NB4 (cell line): ENCODE data around the gene GCNT4.

Experiments used
- POLR2A ChIP-seq: IDR thresholded peaks from 2 replicates; pipeline ENCODE4 v1.6.1; 2011; ENCODE audit warnings: mild to moderate bottlenecking; ENCODE audit not compliant: insufficient read length; ENCODE audit errors: extremely low read depth
- TF ChIP-seq, protein P1 (sequence below): IDR thresholded peaks from one replicate; pipeline ENCODE4 v1.5.1; 2012; ENCODE audit warnings: low read depth, low read length

DNA sequence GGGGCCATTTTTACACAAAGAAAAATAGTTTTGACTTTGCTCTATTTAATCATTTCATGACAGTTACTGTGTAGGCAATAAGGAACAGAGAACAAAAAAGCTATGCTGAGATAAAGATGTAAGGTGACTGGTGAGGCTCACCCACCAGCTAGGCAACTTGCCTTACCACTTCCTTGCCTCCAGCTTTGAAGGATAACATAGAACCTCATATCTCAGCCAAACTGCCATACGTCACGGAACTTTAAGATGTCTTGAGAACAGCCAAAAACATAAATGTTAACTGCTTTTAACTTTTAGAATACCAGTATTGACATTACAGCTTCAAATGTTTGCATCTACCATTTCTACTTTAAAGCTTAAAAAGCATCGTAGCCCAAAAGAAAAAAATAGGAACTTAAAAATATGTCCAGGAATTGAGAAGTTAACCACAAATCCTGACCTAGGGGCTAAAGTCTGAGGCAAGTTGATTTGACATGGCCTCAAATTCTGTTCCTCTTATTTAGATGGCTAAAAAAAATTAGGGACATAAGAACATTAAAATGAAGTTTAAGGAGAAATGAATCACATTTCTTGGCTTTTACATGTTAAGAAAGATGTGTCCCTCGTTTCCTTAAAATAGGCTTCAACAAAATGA, 7.7 kb upstream of the GCNT4 start:
- no peak for TF ChIP-seq POLR2A
- TF ChIP-seq, protein P1, sequence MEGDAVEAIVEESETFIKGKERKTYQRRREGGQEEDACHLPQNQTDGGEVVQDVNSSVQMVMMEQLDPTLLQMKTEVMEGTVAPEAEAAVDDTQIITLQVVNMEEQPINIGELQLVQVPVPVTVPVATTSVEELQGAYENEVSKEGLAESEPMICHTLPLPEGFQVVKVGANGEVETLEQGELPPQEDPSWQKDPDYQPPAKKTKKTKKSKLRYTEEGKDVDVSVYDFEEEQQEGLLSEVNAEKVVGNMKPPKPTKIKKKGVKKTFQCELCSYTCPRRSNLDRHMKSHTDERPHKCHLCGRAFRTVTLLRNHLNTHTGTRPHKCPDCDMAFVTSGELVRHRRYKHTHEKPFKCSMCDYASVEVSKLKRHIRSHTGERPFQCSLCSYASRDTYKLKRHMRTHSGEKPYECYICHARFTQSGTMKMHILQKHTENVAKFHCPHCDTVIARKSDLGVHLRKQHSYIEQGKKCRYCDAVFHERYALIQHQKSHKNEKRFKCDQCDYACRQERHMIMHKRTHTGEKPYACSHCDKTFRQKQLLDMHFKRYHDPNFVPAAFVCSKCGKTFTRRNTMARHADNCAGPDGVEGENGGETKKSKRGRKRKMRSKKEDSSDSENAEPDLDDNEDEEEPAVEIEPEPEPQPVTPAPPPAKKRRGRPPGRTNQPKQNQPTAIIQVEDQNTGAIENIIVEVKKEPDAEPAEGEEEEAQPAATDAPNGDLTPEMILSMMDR: no peak
